Endothelial cell of umbilical vein (primary cell): ENCODE data around the gene PTGES2. TPM values are rescaled to one million over a fixed set of nuclear protein-coding genes. Genes with fewer than 3 reads are reported as not detected.

Experiments
- BruUV-seq: library from RNA; stranded (reverse); fragments of 400-500 nt; replicated peaks from 2 replicates; lab custom pipeline; 2021; lab: Mats Ljungman, UMichigan
- CTCF ChIA-PET: fragments of 300-600, 350-600 bp; sonication (Branson Sonifier 250); formaldehyde crosslinking; loops from one replicate; lab custom pipeline; 2021; ENCODE audit warnings: antibody characterized with exemption, inconsistent platforms; lab: Charles Lee
- POLR2A ChIA-PET: fragments of 300-600, 350-600 bp; sonication (Branson Sonifier 250); formaldehyde crosslinking; loops from one replicate; lab custom pipeline; 2021; ENCODE audit warnings: antibody characterized with exemption, inconsistent platforms; lab: Charles Lee
- DNase-seq: peaks from one replicate; pipeline ENCODE4 v3.0.0-alpha.2; 2011; ENCODE audit warnings: low read depth, low spot score
- FAIRE-seq: peaks from 2 replicates; lab custom pipeline; 2011; peaks lifted over from hg19 to GRCh38; lab: Jason Lieb, UNC
- H2AFZ ChIP-seq: 2 replicates; pipeline ENCODE4 v1.6.0; 2012; ENCODE audit warnings: low read depth, low read length, control low read depth, inconsistent platforms
- H3K27ac ChIP-seq: 2 replicates; pipeline ENCODE4 v1.5.1; 2011; ENCODE audit warnings: low read depth, mild to moderate bottlenecking, control low read depth, low read length, moderate library complexity; ENCODE audit not compliant: insufficient read depth
- H3K27me3 ChIP-seq, 2 experiments: 2 replicates each; pipeline versions ENCODE4 v1.6.0 to v1.6.1; 2011; ENCODE audit warnings: low read length in 2 of 2, mixed read lengths in 1 of 2; ENCODE audit not compliant: control insufficient read depth in 2 of 2, insufficient read depth in 2 of 2
- H3K36me3 ChIP-seq, 2 experiments: 2 replicates in 1 of 2; 3 replicates in 1 of 2; pipeline ENCODE4 v1.5.1; 2011; ENCODE audit warnings: low read length in 2 of 2, mild to moderate bottlenecking in 1 of 2, moderate library complexity in 1 of 2; ENCODE audit not compliant: control insufficient read depth in 2 of 2, insufficient read depth in 2 of 2; ENCODE audit errors: extremely low read depth in 1 of 2
- H3K4me1 ChIP-seq: 3 replicates; pipeline ENCODE4 v1.5.1; 2011; ENCODE audit warnings: mild to moderate bottlenecking, low read length; ENCODE audit not compliant: control insufficient read depth, insufficient read depth; ENCODE audit errors: extremely low read depth
- H3K4me2 ChIP-seq: 2 replicates; pipeline ENCODE4 v1.6.1; 2011; ENCODE audit warnings: low read length, control low read depth, mixed read lengths; ENCODE audit not compliant: insufficient read depth
- H3K4me3 ChIP-seq, 3 experiments: fragments of 200-600 bp in 1 of 3; sonication (generic), shearing (Covaris generic) in 1 of 3; replicated peaks in 1 of 3; 2 replicates each; pipeline ENCODE4 v1.5.1; 2011 to 2016; ENCODE audit warnings: control low read depth in 3 of 3, low read length in 3 of 3, mild to moderate bottlenecking in 2 of 3, inconsistent platforms in 1 of 3, low read depth in 1 of 3, moderate library complexity in 1 of 3; ENCODE audit not compliant: insufficient read depth in 1 of 3
- H3K79me2 ChIP-seq: 2 replicates; pipeline ENCODE4 v1.6.0; 2012; ENCODE audit warnings: low read length, inconsistent platforms; ENCODE audit not compliant: control insufficient read depth, insufficient read depth
- H3K9ac ChIP-seq: replicated peaks from 2 replicates; pipeline ENCODE3; 2011; ENCODE audit warnings: low read length, control low read depth; ENCODE audit not compliant: insufficient read depth; ENCODE audit errors: extremely low read depth
- H3K9me1 ChIP-seq: replicated peaks from 3 replicates; pipeline ENCODE4 v1.6.0; 2011; ENCODE audit warnings: mild to moderate bottlenecking, low read length; ENCODE audit not compliant: control insufficient read depth, insufficient read depth; ENCODE audit errors: extremely low read depth
- H3K9me3 ChIP-seq: replicated peaks from 2 replicates; pipeline ENCODE4 v1.5.1; 2012; ENCODE audit warnings: low read length, inconsistent platforms; ENCODE audit not compliant: control insufficient read depth, insufficient read depth
- H4K20me1 ChIP-seq: replicated peaks from 2 replicates; pipeline ENCODE3; 2011; ENCODE audit warnings: mild to moderate bottlenecking, low read length; ENCODE audit not compliant: control insufficient read depth, insufficient read depth; ENCODE audit errors: extremely low read depth
- EZH2 ChIP-seq: IDR thresholded peaks from 2 replicates; pipeline ENCODE4 v1.6.1; 2012; ENCODE audit warnings: borderline replicate concordance, low read depth, mild to moderate bottlenecking, moderate library complexity, low read length, inconsistent platforms; ENCODE audit not compliant: severe bottlenecking
- FOS ChIP-seq: IDR thresholded peaks from 2 replicates; pipeline ENCODE4 v1.6.1; 2011; ENCODE audit warnings: mild to moderate bottlenecking, low read length, moderate library complexity, borderline replicate concordance; ENCODE audit not compliant: insufficient read depth
- GATA2 ChIP-seq: IDR thresholded peaks from 2 replicates; pipeline ENCODE4 v1.7.0; 2011; ENCODE audit warnings: low read depth, mild to moderate bottlenecking, moderate library complexity, mixed read lengths, low read length; ENCODE audit not compliant: insufficient read length, insufficient read depth
- JUN ChIP-seq: IDR thresholded peaks from 2 replicates; pipeline ENCODE4 v1.6.1; 2011; ENCODE audit warnings: borderline replicate concordance, low read depth; ENCODE audit not compliant: insufficient read length, insufficient read depth
- MAX ChIP-seq: IDR thresholded peaks from 2 replicates; pipeline ENCODE4 v1.6.1; 2011; ENCODE audit not compliant: insufficient read depth, insufficient read length
- MYC ChIP-seq: IDR thresholded peaks from one replicate; pipeline ENCODE4 v1.6.1; 2011; ENCODE audit warnings: mild to moderate bottlenecking, low read depth, low read length
- POLR2AphosphoS5 ChIP-seq: IDR thresholded peaks from 2 replicates; pipeline ENCODE4 v1.6.1; 2012; ENCODE audit warnings: low read depth, mild to moderate bottlenecking, control low read depth, low read length, moderate library complexity; ENCODE audit not compliant: insufficient read depth
- dilution Hi-C: fragments of 300-500 bp; cut with MboI; formaldehyde crosslinking; loops from one replicate; pipeline ENCODE4 v1.15.0; 2019; ENCODE audit warnings: low sequenced_read_pairs; ENCODE audit not compliant: extremely low pct_ligation_motif_present
- intact Hi-C: fragments of 100-400 bp; cut with micrococcal nuclease; formaldehyde crosslinking; loops from one replicate; pipeline ENCODE4 v1.10.0; 2022
- polyA plus RNA-seq, 4 experiments: library from polyadenylated mRNA; depleted of rRNA in 3 of 4; stranded (reverse) in 3 of 4; unstranded in 1 of 4; fragments of >200 nt; gene quantifications; 2 replicates each; pipeline versions ENCODE4 v1.2.1 to v1.2.3, GENCODE V29; 2011 to 2012; ENCODE audit warnings: missing spikeins in 1 of 4
- total RNA-seq: library from RNA; stranded (reverse); gene quantifications from 2 replicates; pipeline ENCODE4 v1.2.3, GENCODE V29; 2021
- TF ChIP-seq, protein P1 (sequence below), 2 donors: IDR thresholded peaks; 1 replicate in 1 of 2; 2 replicates in 1 of 2; pipeline ENCODE4 v1.5.1; 2011; ENCODE audit warnings: low read length in 2 of 2, mild to moderate bottlenecking in 2 of 2, moderate library complexity in 2 of 2, control low read depth in 1 of 2, inconsistent platforms in 1 of 2, low read depth in 1 of 2; ENCODE audit not compliant: insufficient read depth in 1 of 2; ENCODE audit errors: extremely low read depth in 1 of 2

The PTGES2 gene
- total and polyA plus RNA-seq, 2 donors (not counting 3 experiments of a cell fraction or from before 2014, with no cell fraction given) = 64.2 to 69.9 TPM

DNA sequence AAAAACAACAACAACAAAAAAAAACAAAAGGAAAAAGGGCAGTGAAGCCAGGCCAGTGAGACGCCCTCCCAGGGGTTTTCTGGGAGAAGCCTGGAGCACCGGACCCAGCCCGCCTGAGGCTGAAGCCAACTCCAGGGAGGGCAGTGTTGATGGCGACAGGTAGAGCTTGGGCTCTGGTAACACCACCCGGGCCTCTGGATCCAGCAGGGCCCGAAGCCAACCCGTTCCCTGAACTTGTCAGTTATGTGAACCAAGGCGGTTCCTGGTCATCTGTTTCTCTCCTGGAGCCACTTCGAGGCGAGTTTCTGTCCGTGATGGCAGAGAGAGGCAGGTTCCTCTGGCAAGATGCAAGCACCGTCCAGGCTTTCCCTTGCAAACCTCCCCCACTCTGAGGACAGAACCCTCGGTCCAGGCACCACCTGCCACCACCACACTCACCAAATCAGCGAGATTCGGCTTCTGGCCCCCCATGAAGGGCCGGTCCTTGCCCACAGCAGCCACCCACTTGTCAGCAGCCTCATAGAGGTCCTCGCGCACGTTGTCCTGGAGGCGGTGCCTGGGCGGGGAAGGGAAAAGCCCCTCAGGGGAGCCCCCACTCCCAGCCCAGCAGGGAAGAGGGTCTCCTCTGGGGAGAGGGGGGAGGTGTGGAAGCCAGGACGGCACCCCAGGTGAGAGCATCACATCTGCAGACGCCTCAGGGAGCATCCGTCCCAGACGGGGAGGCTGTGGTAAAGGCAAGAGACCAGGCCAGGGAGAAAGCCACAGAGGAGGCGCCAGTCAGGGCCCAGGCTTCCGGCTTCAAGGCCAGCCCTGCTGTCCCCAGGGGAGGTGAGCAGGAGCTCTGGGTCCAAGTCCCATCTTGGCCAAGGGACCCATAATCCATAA lies 5.4 kb downstream of the PTGES2 start:
- Histone ChIP-seq H3K27ac (no peak overlapping the region), H3K9me3 (no peaks in the 10 kb centered on the region), H3K4me2 (no peak overlapping the region), H3K27me3 (no peaks in the 10 kb centered on the region), H3K9ac (no peak overlapping the region), H3K79me2 (peaks cover 8% of the 10 kb centered on the region), H4K20me1 (no peaks in the 10 kb centered on the region), H3K9me1 (no peaks in the 10 kb centered on the region), H3K4me3 (no peak overlapping the region), H2AFZ (no peak overlapping the region), H3K36me3 (peaks cover 0 to 16% of the 10 kb centered on the region in 2 experiments), H3K4me1 (peaks cover 6% of the 10 kb centered on the region)
- CTCF ChIA-PET = interaction anchor here (1.3 kb wide), 1 partner anchor 179 kb away, joined by 3 read pairs; no protein-coding TSS in a partner anchor
- no peak for DNase-seq
- intact Hi-C loops = no loop called here
- POLR2A ChIA-PET = no interaction called here
- BruUV-seq = no TSS peak
- FAIRE-seq = no peak
- dilution Hi-C loops = no loop called here
- no peak for TF ChIP-seq POLR2AphosphoS5
- TF ChIP-seq GATA2 = no peak

- FAIRE-seq = no peak
- TF ChIP-seq POLR2AphosphoS5 (no peak), FOS (no peak), EZH2 (no peak), JUN (no peak), MAX (no peak), MYC (no peak)
- TF ChIP-seq, protein P1, sequence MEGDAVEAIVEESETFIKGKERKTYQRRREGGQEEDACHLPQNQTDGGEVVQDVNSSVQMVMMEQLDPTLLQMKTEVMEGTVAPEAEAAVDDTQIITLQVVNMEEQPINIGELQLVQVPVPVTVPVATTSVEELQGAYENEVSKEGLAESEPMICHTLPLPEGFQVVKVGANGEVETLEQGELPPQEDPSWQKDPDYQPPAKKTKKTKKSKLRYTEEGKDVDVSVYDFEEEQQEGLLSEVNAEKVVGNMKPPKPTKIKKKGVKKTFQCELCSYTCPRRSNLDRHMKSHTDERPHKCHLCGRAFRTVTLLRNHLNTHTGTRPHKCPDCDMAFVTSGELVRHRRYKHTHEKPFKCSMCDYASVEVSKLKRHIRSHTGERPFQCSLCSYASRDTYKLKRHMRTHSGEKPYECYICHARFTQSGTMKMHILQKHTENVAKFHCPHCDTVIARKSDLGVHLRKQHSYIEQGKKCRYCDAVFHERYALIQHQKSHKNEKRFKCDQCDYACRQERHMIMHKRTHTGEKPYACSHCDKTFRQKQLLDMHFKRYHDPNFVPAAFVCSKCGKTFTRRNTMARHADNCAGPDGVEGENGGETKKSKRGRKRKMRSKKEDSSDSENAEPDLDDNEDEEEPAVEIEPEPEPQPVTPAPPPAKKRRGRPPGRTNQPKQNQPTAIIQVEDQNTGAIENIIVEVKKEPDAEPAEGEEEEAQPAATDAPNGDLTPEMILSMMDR (IDR thresholded peaks at IDR 0.05; ENCODE audit: extremely low read depth in 1 of 2, insufficient read depth in 1 of 2, low read depth in 1 of 2, low read length in 2 of 2) = no peak
- CTCF ChIA-PET = interaction anchor here (1.3 kb wide), 1 partner anchor 178 kb away, joined by 3 read pairs; no protein-coding TSS in a partner anchor
Measured at GRCh38 chr9:128121466-128121810, 6.1 kb downstream of the PTGES2 start.

More at GRCh38 chr9:128121466-128121810, 6.1 kb downstream of the PTGES2 start:
- peaks cover 0 to 16% of the 10 kb centered on the region in 2 experiments for H3K36me3 ChIP-seq
- intact Hi-C loops = no loop called here
- POLR2A ChIA-PET = no interaction called here
- dilution Hi-C loops = no loop called here
- no peak overlapping the region for H2AFZ ChIP-seq
- no peaks in the 10 kb centered on the region for H3K27me3 ChIP-seq
- BruUV-seq = no TSS peak
- no peaks in the 10 kb centered on the region for H4K20me1 ChIP-seq
- no peak overlapping the region for H3K27ac ChIP-seq
- H3K9me1 ChIP-seq = no peaks in the 10 kb centered on the region
- H3K4me2 ChIP-seq = no peak overlapping the region
- peaks cover 6% of the 10 kb centered on the region for H3K4me1 ChIP-seq
- no peak overlapping the region for H3K9ac ChIP-seq
- no peak for DNase-seq
- H3K9me3 ChIP-seq = no peaks in the 10 kb centered on the region
- H3K4me3 ChIP-seq = no peak overlapping the region
- peaks cover 3% of the 10 kb centered on the region for H3K79me2 ChIP-seq
